CD4-positive, alpha-beta T cell treated with Interleukin-4 for 1 hour (primary cell): ENCODE measurements around the gene NOTCH1.
"Not testable (repeated sequence)": the region's sequence is repeated elsewhere in the genome, so short reads cannot be mapped to it uniquely, and the experiment has no call there.

ENCODE experiments used
- DNase-seq, 2 donors: peaks; one replicate each; pipeline ENCODE4 v3.0.0-alpha.2; 2020 to 2022

Gene NOTCH1

GRCh38 chr9:136578915-136579649 is 33.2 kb upstream of the NOTCH1 start:
- DNase-seq = no peak

- no peak for DNase-seq
These were observed 32.7 kb upstream of the NOTCH1 start for GRCh38 chr9:136578626-136578914.

GRCh38 chr9:136577941-136578625 is 32.2 kb upstream of the NOTCH1 start:
- DNase-seq = no peak

- peak in 1 of 2 donors; percentile 35 for DNase-seq
These were observed 30.4 kb upstream of the NOTCH1 start for GRCh38 chr9:136576269-136576626.

GRCh38 chr9:136575626-136576268 is 29.9 kb upstream of the NOTCH1 start:
- DNase-seq = no peak

- DNase-seq = not testable (repeated sequence)
These were observed 28.8 kb upstream of the NOTCH1 start for GRCh38 chr9:136574606-136575005.

- no peak for DNase-seq
These were observed 27.2 kb upstream of the NOTCH1 start for GRCh38 chr9:136572828-136573625.

GRCh38 chr9:136572003-136572827 is 26.4 kb upstream of the NOTCH1 start:
- peak; percentile 24 for DNase-seq

- no peak for DNase-seq
These were observed 25.7 kb upstream of the NOTCH1 start for GRCh38 chr9:136571531-136571930.

- DNase-seq = no peak
These were observed 25.1 kb upstream of the NOTCH1 start for GRCh38 chr9:136570916-136571315.

GRCh38 chr9:136570191-136570845 is 24.5 kb upstream of the NOTCH1 start:
- DNase-seq = no peak

- DNase-seq = no peak
These were observed 23.8 kb upstream of the NOTCH1 start for GRCh38 chr9:136569526-136570148.

- no peak for DNase-seq
These were observed 22.6 kb upstream of the NOTCH1 start for GRCh38 chr9:136568288-136569081.

- no peak for DNase-seq
These were observed 21.9 kb upstream of the NOTCH1 start for GRCh38 chr9:136567651-136568287.

- DNase-seq = no peak
These were observed 21.1 kb upstream of the NOTCH1 start for GRCh38 chr9:136566901-136567300.

GRCh38 chr9:136566553-136566895 is 20.7 kb upstream of the NOTCH1 start:
- no peak for DNase-seq

- DNase-seq = no peak
These were observed 20.1 kb upstream of the NOTCH1 start for GRCh38 chr9:136565715-136566552.

- no peak for DNase-seq
These were observed 19.4 kb upstream of the NOTCH1 start for GRCh38 chr9:136565086-136565714.
